NCI-H187 treated with DMSO at 0.1 percent for 48 hours (cell line): ENCODE data around the gene GSC2.

Experiments used
- DNase-seq: peaks from one replicate; lab custom pipeline; 2025; lab: John Stamatoyannopoulos, UW

Gene GSC2, protein sequence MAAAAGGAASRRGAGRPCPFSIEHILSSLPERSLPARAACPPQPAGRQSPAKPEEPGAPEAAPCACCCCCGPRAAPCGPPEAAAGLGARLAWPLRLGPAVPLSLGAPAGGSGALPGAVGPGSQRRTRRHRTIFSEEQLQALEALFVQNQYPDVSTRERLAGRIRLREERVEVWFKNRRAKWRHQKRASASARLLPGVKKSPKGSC

GRCh38 chr22:19149991-19150390 lies at the start of gene GSC2:
TSS of gene GSC2 (minus strand) at chr22:19150292. CDS start at chr22:19150283, 9 bp downstream.
- DNase-seq, result no peak

GRCh38 chr22:19199479-19199878 lies 49.4 kb upstream of the GSC2 start:
- no peak for DNase-seq

DNA sequence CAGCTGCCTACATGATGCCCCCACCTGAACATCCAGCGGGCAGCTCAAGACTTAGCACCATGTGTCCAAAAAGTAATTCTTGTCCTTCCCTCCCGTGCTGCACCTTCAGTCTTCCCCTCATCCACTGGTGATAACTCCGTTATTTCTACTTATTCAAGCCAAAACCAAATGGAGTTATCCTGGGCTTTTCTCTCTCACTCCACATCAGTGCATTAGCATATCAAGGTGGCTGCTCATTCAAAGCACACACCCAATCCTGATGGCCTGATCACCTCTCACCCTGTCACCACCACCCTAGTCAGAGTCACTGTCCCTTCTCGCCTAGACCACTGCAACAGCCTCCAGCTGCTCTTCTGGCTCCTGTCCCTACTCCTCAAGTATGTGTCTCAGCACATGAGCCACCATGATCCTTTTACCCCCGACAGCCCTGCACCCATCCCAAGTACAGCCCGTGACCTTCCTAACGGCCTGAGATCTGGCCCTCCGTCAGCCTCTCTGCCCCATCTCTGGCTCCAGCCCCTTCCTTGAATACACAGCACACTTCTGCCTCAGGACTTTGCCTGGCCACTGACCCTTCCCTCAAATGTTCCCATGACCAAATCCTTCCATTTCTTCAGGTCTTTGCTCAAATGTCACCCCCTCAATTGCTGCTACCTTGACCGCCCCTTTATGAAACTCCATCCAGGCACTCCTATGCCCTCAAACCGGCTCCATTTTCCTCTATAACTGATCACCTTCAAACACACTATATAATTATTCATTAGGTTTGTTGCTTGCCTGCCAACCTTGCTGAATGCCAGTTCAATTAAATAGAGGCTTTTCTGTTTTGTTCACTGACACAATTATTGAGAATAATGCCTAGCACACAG lies 48.1 kb upstream of the GSC2 start:
- no peak for DNase-seq

DNA sequence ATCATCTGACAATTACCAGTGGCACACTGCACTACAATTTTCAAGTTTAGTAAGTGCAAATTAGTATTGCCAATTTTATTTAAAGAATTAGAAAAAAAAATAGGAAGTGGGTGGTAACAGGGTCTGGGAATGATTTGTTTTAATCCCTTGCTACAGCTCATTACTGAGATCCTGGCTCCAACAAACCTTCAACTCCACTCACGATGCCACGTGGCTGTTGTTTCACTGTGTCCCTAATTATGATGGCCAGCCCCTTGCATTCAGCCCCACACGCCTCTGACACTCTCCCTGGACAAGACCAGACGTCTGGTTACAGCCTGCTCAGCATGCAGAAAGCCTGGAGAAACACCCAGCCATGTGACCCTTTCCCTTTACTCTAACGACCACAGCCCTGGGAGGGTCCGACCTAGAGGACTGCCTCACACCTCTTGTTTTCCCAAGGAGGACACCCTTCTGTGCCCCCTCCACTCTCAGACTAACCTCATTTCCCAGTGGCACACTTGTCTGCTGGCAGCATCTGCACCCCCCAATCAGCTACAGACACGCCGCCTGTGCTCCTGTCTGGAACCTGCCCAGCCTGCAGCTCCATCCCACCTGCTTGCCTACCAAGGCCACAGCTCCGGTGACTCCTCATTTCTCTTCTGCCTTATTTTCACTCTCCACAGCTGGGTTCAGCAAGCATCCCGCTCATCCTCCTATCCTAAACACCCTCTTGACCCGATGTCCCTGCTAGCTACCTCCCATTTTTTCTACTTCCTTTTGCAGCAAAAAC lies 46.9 kb upstream of the GSC2 start:
- DNase-seq, result no peak

DNA sequence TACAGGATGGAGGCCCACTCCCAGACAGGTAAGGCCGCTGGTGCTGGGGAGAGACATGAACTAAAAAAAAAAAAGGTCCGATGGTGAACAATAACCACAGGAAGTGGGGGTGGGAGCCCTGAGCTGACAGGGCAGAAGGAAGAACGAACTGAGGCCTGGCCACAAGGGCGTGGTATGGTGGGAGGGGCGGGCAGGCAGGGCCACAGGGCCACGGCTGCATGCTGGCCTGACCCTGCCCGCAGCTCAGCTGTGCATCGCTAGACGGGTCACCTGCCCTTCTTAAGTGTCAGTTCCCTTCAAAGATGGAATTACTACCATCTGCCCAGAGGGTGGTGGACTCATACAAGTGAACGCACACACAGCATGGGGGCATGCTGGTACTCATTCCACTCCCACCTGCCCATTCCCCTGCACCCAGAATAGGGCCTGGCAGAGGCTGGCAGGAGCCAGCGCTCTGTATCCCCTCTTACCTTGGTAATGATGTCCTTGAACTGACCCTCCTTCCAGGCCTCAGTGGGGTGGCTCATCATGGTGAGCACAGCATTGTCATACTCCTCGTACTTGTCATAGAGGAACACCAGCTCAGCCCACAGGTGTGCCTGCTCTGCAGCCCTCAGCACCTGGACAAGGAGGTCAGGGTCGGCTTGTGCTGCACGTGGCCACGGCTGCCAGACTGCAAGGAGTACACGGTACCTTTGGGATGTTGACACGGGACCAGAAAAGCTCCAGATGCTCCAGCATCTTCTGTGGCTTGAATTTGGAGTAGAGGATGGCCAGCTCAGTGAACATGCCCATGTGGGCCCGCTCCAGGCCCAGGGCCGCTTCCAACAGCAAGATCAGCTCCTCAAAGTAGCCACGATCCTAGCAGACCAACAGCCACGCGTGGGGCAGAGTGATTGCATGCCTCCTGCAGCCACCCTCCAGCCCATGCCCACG lies 46.0 kb upstream of the GSC2 start:
- DNase-seq, result no peak

DNA sequence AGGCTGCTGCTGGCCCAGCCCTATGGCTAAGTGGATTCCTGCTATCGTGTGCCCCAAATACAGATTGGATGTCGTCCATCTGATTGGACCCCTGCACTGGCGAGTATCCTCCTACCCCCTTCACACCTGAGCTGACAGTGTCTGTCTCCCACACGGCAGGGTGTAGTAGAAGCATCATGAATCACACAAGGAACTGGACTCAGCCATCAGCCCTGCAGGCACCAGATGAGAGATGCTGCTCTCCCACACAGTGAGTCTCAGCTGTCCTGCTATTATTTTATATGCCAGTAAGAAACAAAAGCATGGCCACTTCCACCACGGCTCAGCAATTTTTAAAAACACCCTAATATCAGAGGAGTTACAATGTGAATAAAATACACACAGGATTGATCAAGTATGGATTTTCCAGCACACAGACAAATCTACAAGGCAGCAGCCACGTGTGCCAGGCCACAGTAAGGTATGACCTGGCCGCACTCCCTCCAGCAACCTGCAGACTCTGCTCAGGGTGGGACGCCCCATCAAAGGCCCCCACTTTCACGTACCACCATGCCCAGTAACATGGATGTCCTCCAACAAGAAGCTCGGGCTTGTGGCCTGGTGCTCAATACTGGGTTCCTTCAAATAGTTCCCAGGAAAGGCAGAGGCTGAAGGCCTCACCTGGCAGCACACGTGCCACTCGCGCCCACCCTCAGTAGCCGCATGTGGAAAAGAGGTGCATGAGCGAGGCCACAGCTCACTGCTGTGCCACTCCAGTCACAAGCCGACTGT lies 44.9 kb upstream of the GSC2 start:
- no peak for DNase-seq

DNA sequence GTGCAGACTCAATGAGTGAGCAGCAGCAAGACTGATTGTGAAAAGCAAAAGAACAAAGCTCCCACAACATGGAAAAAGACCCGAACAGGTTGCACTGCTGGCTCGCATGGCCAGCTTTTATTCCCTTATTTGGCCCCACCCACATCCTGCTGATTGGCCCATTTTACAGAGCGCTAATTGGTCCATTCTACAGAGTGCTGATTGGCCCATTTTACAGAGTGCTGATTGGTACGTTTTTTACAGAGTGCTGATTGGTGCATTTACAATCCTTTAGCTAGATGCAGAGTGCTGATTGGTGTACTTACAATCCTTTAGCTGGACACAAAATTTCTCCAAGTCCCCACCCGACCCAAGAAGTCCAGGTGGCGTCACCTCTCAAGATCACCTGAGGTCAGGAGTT lies 43.8 kb upstream of the GSC2 start:
- DNase-seq, result no peak

GRCh38 chr22:19187716-19188563 lies 37.8 kb upstream of the GSC2 start:
- DNase-seq, result no peak

- no peak for DNase-seq
Measured at GRCh38 chr22:19184276-19184997, 34.3 kb upstream of the GSC2 start.

- no peak for DNase-seq
Measured at GRCh38 chr22:19183216-19183615, 33.1 kb upstream of the GSC2 start.

DNA sequence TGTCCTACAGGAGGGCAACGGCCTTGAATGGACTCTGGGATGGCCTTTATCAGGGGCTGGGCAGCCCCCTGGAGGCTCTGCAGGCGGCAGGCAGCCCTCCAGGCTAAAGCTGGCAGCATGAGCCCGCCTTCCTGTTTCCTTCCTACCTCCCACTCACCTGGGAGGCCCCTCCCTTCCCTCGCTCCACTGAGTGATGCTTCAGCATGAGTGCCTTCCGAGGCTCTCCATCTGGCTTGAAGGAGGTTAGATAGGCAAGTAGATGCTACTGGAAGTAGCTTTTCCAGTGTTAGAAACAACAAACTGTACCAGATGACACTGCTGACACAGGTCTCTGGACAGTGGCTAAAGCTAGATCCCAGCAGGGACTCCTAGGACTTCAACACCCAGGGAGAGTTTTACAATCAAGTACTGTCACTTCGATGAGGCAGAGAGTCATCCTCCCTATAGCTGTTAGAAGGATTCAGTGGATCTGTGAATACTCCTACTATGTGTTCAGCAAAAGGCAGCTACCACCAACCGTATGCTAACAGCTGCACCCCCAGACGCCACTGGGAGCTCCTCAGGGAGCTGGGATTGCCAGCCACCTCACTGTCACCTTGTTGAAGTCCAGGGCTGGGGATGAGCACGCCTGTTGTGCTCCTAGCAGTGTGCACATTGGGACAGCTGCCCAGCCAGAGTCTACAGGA lies 32.5 kb upstream of the GSC2 start:
- DNase-seq, result no peak

DNA sequence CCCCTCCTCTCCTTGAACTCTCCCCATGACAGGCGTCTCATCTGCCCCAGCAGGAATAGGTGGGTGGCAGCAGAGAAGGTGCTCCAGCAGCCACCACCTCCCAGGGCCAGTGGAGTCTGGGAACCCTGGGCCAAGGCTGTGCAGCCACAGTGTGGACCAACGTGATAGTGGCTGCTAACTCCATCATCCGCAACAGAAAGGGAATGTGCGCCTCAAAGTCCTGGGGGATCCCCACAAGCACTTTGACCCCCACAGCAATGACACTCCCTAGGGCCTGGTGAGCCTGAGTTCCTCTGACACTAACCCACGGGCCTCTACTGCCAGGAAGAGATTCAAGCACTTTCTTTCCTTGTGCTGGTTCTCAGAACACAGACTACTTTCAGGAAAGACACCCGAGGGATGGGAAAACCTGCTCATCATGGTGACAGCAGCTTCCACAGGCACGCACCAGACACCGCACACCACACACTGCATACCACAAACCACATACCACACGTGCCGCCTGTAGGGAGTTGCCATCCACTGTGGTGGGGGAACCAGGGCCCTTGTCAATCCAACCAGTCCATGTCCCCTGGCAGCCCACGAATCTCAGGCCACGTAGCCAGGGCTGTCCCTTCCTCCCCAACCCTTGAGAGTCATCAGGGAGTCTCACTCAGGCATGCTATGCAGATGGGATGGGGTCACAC lies 31.8 kb upstream of the GSC2 start:
- no peak for DNase-seq

DNA sequence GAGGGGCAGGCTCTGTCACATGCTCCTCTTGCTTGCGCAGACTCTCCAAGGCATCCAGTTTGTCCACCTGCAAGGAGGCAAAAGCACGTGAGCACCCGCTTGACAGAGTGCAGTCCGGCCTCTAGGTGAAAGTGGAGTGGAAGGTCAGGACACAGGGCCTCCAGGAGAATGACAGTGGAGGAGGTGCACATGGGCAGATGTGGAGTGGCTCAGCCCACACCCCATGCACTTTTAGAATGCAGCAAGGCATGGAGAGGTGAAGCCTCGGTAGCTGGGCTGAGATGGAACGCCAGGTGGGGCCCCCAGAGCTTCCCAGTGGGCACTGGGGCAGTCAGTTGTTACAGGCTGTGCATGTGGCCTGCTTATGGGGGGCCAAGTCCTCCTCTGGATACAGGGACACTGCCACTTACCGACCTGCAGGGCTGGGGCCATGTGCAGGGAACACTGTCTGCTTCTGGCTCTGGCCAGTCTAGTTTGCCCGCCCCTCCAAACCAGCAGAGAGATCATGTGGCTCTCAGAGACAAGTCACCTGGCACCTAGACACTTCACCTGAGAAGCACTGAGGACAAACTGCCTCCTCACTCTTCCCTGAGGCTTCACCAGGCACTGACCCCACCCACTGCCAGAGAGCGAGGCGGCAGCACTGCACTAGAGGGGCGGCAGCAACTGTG lies 30.8 kb upstream of the GSC2 start:
- no peak for DNase-seq

GRCh38 chr22:19180234-19180633 lies 30.1 kb upstream of the GSC2 start:
- DNase-seq, result no peak

DNA sequence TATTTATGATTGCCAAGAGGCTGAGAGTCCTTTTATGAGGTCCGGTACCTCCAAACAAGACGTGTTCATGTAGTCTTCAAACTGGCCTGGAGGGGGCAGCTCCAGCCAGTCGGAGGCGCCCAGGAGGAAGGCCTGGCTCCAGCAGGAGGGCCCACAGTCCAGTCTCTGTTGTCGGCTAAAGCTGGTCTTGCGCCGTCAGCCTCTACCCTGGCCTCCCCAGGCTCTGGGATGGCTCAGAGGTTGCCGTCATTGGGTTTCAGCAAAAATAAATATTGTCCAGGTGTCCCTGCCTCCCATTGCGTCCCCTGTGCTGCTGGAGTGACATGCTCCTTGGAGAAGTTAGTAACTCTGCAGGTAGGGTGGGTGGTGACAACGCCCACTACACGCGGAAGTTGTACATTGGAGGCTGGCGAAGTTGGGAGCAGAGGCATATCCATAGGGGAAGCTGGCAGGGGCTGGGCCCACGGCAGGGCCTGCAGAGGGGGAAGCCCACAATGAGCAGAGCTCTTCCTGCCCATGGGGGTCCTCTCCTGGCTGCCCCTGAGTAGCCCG lies 29.5 kb upstream of the GSC2 start:
- DNase-seq, result no peak

DNA sequence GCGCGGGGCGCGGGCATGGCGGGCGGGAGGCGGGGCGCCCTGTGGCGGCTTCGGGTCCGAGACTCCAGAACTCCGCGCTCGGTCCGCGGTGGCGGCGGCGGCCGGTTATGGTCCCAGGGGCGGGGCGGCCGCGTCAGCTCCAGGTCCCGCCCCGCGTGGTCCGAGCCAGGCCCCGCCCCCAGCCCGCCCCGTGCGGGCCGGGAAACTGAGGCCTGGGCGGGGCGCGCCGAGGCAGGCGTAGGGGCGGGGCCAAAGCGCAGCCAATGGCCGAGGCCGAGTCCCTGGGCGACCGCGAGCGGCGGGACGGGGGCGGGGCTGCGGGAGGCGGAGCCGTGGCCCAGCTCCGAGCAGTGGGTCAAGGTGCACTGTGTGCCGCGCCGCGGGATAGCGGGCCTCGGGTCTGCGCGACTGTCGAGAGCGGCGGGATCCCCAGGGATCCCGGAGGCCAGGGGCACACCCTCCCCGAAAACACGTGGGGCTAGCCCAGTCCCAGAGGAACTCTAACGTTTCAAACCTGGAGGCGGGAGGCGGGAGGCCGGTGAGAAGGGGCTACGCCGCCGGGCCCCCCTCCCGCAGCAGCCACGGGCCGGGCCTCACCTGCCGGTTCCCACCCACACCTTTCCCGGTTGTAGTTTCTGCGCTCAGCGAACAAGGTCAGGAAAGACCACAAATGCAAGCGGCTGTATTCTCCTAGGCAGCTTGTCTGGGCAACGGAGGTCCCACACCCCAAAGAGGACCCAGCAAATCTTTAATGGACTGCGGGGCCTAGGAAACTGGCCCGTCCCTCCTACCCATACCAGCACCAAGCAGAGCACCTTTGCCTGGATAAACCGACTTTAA lies 28.8 kb upstream of the GSC2 start, which contains the start of gene SLC25A1:
Gene SLC25A1 (minus strand): TSS at position 80 of the 840 bp plus-strand sequence. CDS start 63 bp downstream, at position 17.
- no peak for DNase-seq
